Nephron progenitor cell (in vitro differentiated cells): ENCODE data around the gene TEKT5.

Experiments
- DNase-seq: peaks from one replicate; pipeline ENCODE4 v3.0.0; 2021
- H3K27ac Mint-ChIP-seq: 2 replicates; pipeline ENCODE4 v1.8.0; 2021; ENCODE audit warnings: mild to moderate bottlenecking, moderate library complexity, mixed read lengths
- H3K27me3 Mint-ChIP-seq: 2 replicates; pipeline ENCODE4 v1.8.0; 2021; ENCODE audit warnings: mild to moderate bottlenecking, low read depth, mixed read lengths; ENCODE audit not compliant: poor library complexity
- H3K36me3 Mint-ChIP-seq: 2 replicates; pipeline ENCODE4 v1.8.0; 2021; ENCODE audit warnings: low read depth, mixed read lengths
- H3K4me1 Mint-ChIP-seq: 2 replicates; pipeline ENCODE4 v1.8.0; 2021; ENCODE audit warnings: mixed read lengths
- H3K4me3 Mint-ChIP-seq: 2 replicates; pipeline ENCODE4 v1.8.0; 2021; ENCODE audit warnings: mild to moderate bottlenecking, moderate library complexity, mixed read lengths
- H3K9me3 Mint-ChIP-seq: 2 replicates; pipeline ENCODE4 v1.8.0; 2021; ENCODE audit warnings: mild to moderate bottlenecking, moderate library complexity, mixed read lengths
- CTCF ChIP-seq: fragments of 200-600 bp; sonication (generic); IDR thresholded peaks from 2 replicates; pipeline ENCODE4 v1.5.0; 2021; ENCODE audit warnings: antibody characterized with exemption

TEKT5 gene

DNA sequence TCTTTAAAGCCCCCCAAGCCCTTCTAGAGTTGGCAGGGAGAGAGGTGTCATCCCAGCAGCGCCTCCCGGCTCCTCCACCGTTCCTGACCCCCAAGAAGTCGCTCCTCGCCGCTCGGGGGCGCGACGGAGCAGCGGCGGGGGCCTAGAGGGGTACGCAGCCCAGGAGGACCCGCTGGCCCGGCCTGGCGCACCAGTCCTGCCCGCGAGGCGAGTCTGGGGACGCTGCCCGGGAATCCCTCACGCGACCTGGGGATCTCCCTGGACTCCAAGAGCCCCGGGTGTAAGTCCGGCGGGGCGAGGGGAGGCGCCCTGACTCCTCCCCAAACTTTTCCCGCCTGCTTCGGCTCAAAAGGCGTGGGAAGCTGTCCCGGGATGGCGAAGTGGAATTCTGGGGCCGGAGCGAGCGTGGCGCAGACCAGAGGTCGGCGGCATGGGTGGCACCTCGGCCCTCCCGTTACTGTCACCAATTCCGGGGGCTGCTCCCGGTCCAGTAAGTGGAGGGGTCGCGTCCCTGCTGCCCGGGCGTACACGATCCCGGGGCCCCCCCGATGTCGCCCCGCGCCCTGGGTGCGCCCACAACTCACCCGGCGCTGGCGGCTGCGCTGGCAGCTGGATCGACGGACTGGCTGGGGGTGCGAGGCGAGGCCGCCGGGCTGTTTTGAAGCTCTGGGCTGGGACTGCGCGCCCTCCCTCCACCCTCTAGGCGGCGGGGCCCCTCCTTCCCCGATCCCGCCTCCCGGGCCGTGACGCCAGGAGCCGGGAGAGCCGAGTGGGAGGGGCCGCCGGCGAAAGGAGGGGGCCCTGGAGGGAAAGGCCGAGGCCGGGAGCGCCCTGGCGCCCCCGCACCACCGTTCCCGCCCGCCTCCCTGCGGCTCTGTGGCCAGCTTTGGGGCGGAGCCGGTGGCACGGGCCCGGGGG, 114.5 kb downstream of the TEKT5 start, which contains the start of gene EMP2:
Gene EMP2, minus strand, starts transcription at position 634 of the 918 bp plus-strand sequence. CDS start 32,981 bp downstream, outside the sequence.
- Mint-ChIP-seq H3K4me1 (peaks cover 63% of the 10 kb centered on the region), H3K4me3 (peak within 1 kb of the TSS; percentile 84), H3K9me3 (peaks cover 5% of the 10 kb centered on the region), H3K27me3 (peaks cover 3% of the 10 kb centered on the region), H3K36me3 (no peaks in the 10 kb centered on the region), H3K27ac (no peak within 1 kb of the TSS)
- peak; percentile 86 for DNase-seq
- TF ChIP-seq CTCF = peak; percentile 44

- Mint-ChIP-seq H3K4me1 (peaks cover 59% of the 10 kb centered on the region), H3K36me3 (no peaks in the 10 kb centered on the region), H3K27ac (no peak overlapping the region), H3K4me3 (peak overlapping the region; percentile 84), H3K9me3 (peaks cover 5% of the 10 kb centered on the region), H3K27me3 (peaks cover 3% of the 10 kb centered on the region)
- DNase-seq = no peak
- TF ChIP-seq CTCF = no peak
Measured at GRCh38 chr16:10579575-10579964, 115.2 kb downstream of the TEKT5 start.

DNA sequence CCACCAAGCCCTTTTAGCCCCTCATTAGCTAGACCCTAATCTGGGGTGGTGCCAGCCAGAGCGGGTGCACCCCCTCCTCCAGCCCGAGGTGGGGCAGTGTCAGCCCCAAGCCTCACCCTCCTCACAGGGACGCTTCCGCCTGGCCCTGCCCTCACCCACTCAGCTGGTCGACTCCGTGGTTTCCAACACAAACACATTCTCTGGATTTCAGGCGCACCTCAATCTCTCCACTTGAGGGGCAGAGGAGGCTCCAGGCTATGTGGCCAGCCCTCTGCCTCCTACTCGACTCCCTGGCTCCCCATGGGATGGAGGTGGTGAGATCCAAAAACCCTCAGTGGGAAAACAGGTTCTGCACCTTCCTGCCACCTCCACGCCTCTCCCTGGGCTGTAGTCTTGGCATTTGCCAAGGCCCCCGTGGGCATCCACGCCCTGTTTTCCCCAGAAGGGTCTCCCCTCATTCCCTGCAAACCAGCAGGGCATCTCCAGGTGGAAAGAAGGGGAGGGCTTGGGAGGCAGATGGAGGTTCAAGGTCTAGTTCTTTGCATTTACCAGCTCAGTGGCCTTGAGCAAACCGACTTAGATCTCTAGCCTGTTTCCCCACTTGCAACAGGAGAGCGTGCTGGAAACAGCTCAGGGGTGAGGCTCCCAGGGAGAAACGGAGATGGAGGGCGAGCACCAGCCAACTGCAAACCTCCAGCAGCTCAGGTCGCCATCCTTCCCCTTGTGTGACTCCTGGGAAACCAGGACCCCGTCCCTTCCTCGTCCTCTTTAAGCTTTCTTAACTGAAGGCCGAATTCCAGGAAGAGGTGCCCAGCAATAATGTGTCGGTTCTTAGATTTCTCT, 116.0 kb downstream of the TEKT5 start:
- peak overlapping the region; percentile 84 for H3K4me3 Mint-ChIP-seq
- no peaks in the 10 kb centered on the region for H3K36me3 Mint-ChIP-seq
- no peak for TF ChIP-seq CTCF
- no peak overlapping the region for H3K27ac Mint-ChIP-seq
- peaks cover 59% of the 10 kb centered on the region for H3K4me1 Mint-ChIP-seq
- no peak for DNase-seq
- peaks cover 3% of the 10 kb centered on the region for H3K27me3 Mint-ChIP-seq
- peaks cover 5% of the 10 kb centered on the region for H3K9me3 Mint-ChIP-seq
